Central memory CD8-positive, alpha-beta T cell (primary cell): Measurements from ENCODE around the gene TTC21A.
A peak's percentile ranks its signal among the peaks of the same experiment; 100 is the strongest.

Experiments used
- ATAC-seq: fragments of 150-1000 bp; cut with Tn5 transposase; replicated peaks from 2 replicates; pipeline ENCODE4 v1.10.0; 2022; ENCODE audit warnings: mild to moderate bottlenecking, moderate FRiP score, moderate number of reproducible peaks; ENCODE audit not compliant: poor library complexity, severe bottlenecking; ENCODE audit errors: extremely low read depth
- DNase-seq, 2 donors: peaks; one replicate each; pipeline ENCODE4 v3.0.0; 2021; ENCODE audit warnings: low spot score in 2 of 2
- H3K27ac Mint-ChIP-seq: one replicate; pipeline ENCODE4 v1.8.0; 2022; ENCODE audit warnings: low read depth, mild to moderate bottlenecking, moderate library complexity, mixed read lengths
- H3K27me3 Mint-ChIP-seq: one replicate; pipeline ENCODE4 v1.8.0; 2022; ENCODE audit warnings: mixed read lengths
- H3K36me3 Mint-ChIP-seq: one replicate; pipeline ENCODE4 v1.8.0; 2022; ENCODE audit warnings: mild to moderate bottlenecking, moderate library complexity, mixed read lengths; ENCODE audit not compliant: insufficient read depth
- H3K4me1 Mint-ChIP-seq: one replicate; pipeline ENCODE4 v1.8.0; 2022; ENCODE audit warnings: mixed read lengths
- H3K4me3 Mint-ChIP-seq: one replicate; pipeline ENCODE4 v1.8.0; 2022; ENCODE audit warnings: mild to moderate bottlenecking, moderate library complexity, mixed read lengths
- H3K9me3 Mint-ChIP-seq: one replicate; pipeline ENCODE4 v1.8.0; 2022; ENCODE audit warnings: mixed read lengths

The TTC21A gene

DNA sequence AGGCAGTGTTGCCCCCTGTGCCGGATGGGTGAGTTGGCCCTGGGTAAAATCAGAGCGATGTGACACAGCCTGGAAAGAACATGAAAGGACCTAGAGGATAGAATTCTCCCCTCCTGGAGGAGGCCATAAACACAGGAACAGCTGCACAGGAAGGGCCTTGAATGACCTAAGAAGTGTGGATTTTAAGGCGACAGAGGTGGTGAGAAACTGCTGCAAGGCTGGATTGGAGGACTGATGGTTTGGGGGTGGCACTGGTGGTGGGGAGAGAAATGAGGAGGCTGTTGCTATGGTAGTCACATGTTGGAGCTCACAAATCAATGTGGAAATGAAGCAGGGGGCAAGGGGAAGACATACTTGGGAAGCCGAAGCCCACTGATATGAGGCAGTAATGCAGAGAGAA, 71.1 kb downstream of the TTC21A start:
- Mint-ChIP-seq H3K36me3 (peaks cover 2% of the 10 kb centered on the region), H3K4me1 (peaks cover 32% of the 10 kb centered on the region), H3K9me3 (no peaks in the 10 kb centered on the region), H3K27me3 (no peaks in the 10 kb centered on the region), H3K4me3 (peak overlapping the region; percentile 56), H3K27ac (peak overlapping the region; percentile 29)
- no peak for DNase-seq
- ATAC-seq, result no peak

DNA sequence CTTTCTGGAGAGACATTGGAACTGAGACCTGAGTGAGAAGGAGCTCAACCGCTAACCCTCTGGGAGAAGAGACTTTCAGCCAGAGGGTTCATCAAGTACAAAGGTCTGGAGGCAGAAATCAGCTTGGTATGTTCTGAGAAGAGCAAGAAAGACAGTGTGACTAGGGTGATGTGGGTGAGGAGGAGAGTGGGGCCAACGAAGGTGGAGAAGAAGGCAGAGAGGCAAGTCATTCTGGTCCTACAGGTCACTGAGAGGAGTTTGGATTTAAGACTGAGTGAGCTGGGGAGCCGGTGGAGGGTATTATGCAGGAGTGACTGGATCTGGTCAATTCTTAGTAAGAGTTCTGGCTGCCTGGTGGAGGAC, 72.7 kb downstream of the TTC21A start:
- Mint-ChIP-seq H3K4me1 (peaks cover 32% of the 10 kb centered on the region), H3K27ac (peak overlapping the region; percentile 86), H3K4me3 (peak overlapping the region; percentile 73), H3K9me3 (no peaks in the 10 kb centered on the region), H3K27me3 (no peaks in the 10 kb centered on the region), H3K36me3 (peaks cover 2% of the 10 kb centered on the region)
- no peak for DNase-seq
- ATAC-seq, result no peak

DNA sequence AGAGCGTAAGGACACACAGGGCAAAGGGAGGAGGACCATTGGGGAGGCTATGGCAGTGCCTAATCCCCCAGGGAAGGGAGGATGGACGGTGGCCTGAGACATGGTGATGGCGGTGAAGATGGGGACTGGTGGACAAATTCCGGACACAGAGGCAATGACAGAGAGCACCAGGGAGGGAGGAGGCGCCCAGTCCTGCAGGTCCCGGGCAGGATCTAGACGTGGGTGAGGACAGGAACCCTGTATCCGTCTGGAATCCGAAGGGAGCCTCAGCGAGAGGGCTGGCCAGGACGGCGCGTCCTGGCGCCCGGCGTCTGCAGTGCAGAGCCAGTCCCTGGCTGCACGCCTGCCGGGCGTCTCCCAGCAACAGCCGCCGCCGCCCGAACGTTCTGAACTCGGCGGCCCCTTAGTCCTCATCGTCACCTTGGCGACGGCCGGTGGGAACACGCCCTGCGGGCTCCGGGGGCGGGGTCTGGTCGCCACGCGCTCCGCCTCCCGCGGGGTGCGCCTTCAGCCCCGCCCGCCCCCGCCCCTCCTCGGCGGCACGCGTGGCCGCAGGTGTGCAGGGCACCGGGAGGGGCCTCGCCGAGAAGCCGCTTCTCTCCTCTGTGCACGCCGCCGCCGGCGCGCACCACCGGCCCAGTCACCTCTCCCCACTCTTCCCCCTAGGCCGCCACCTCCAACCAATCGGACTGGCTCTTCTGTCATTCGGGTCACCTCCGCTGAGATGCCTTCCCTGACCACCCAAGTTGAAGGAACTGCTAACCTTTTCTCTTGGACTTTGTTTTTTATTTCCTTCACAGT, 73.3 kb downstream of the TTC21A start:
- Mint-ChIP-seq H3K9me3 (no peaks in the 10 kb centered on the region), H3K4me3 (peak overlapping the region; percentile 73), H3K27me3 (no peaks in the 10 kb centered on the region), H3K27ac (peak overlapping the region; percentile 86), H3K36me3 (peaks cover 2% of the 10 kb centered on the region), H3K4me1 (peaks cover 32% of the 10 kb centered on the region)
- ATAC-seq, result peak; percentile 88
- DNase-seq, result peak; percentile 83 to 84

DNA sequence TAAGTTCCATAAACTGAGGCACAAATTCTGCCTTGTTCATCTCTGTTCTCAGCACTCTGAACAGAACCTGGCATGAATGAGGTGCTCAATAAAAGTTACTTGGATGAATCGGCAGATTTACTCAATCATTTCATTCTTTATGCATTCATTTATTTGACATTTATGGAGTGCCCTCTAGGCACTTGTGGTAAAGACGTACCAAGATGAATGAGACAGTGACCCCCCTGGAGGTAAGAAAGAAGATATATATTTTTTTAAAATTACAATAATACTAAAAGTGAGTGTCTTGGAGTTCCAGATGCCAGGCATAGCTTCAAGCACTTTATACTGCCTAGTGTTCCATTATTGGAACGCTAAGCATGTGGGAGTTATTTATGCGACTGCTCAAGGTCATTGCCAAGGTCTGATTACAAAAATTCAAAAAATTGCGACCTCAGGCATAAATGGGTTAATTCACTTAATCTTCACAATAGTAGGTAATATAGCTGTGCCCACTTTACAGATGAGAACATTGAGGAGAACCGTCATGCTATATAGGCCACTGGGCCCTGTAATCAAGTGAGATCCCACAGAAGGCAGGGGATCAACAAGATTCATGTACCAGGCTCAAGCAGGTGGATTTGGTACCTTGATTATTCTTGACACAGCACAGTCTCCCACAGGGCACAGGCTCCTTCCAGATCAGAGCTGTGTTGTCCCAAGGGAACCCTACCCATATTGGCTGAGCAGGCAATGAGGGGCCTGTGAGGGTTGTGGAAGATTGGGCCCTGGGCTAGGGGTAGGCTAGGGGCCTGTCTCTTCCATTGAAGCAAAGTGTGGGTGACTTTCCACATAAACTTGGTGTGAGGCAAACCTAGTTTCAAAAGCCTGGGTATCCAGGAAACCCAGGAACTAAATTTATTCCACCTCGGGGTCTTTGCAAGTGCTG, 74.2 kb downstream of the TTC21A start:
- Mint-ChIP-seq H3K9me3 (no peaks in the 10 kb centered on the region), H3K4me1 (peaks cover 32% of the 10 kb centered on the region), H3K36me3 (no peaks in the 10 kb centered on the region), H3K27ac (peak overlapping the region; percentile 86), H3K4me3 (peak overlapping the region; percentile 73), H3K27me3 (no peaks in the 10 kb centered on the region)
- DNase-seq (no peak), ATAC-seq (no peak)

GRCh38 chr3:39183211-39184080, 76.0 kb downstream of the TTC21A start:
- no peak for ATAC-seq
- Mint-ChIP-seq H3K4me3 (no peak overlapping the region), H3K4me1 (peaks cover 24% of the 10 kb centered on the region), H3K36me3 (no peaks in the 10 kb centered on the region), H3K9me3 (no peaks in the 10 kb centered on the region), H3K27me3 (no peaks in the 10 kb centered on the region), H3K27ac (no peak overlapping the region)
- DNase-seq, result no peak

DNA sequence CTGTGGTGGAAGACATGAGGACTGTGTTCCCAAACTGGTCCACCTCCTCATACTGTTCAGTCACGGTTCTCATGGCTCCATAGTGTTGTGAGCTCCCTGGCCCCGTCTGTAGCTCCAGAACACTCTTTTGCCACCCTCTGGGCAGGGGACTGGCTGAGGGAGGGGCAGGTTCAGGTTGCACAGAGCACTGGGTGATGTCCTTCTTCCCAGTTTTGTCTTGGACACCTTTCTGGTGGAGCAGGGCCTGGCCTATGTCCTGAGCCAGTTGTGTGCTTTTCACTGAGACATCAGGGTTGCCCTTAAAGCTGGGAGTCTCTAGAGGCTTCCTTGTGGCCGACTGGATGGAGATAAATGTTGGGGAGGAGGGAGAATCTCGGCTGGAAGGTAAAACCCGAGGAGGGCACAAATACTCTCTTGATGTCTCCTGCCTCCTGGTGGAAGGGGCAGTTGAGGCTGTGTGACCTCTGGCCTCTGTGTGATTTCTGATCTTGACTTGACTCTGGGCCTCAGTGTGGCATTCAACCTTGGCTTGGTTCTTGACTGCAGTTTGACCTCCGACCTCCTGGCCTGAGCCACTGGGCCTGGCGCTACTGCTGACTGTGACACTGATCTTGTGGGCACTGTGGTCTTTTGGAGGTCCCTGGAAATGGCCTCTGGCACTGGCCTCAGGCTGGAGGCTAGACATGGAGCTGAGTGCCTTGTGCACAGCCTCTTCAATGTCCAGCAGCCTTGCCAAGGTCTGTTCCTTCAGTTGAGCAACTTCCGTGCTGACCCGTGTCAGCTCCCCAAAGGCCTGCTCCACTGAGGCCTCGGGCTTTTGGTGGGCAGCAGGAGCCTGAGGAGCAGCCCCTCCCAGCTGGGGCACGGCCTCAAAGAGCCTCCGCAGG, 76.8 kb downstream of the TTC21A start:
- no peak overlapping the region for H3K27ac Mint-ChIP-seq
- no peak for DNase-seq
- H3K4me3 Mint-ChIP-seq, result no peak overlapping the region
- H3K4me1 Mint-ChIP-seq, result peaks cover 18% of the 10 kb centered on the region
- no peaks in the 10 kb centered on the region for H3K27me3 Mint-ChIP-seq
- no peaks in the 10 kb centered on the region for H3K9me3 Mint-ChIP-seq
- H3K36me3 Mint-ChIP-seq, result no peaks in the 10 kb centered on the region
- no peak for ATAC-seq

- Mint-ChIP-seq H3K36me3 (no peaks in the 10 kb centered on the region), H3K9me3 (no peaks in the 10 kb centered on the region), H3K4me1 (peaks cover 20% of the 10 kb centered on the region), H3K27ac (no peak overlapping the region), H3K27me3 (no peaks in the 10 kb centered on the region), H3K4me3 (no peak overlapping the region)
- ATAC-seq (no peak), DNase-seq (no peak)
These were observed 77.4 kb downstream of the TTC21A start for GRCh38 chr3:39184968-39185285.

- Mint-ChIP-seq H3K4me1 (peaks cover 20% of the 10 kb centered on the region), H3K9me3 (no peaks in the 10 kb centered on the region), H3K27ac (no peak overlapping the region), H3K36me3 (no peaks in the 10 kb centered on the region), H3K4me3 (no peak overlapping the region), H3K27me3 (no peaks in the 10 kb centered on the region)
- ATAC-seq (no peak), DNase-seq (no peak)
These were observed 78.0 kb downstream of the TTC21A start for GRCh38 chr3:39185326-39185958.

- Mint-ChIP-seq H3K4me3 (no peak overlapping the region), H3K36me3 (no peaks in the 10 kb centered on the region), H3K4me1 (peaks cover 18% of the 10 kb centered on the region), H3K27me3 (no peaks in the 10 kb centered on the region), H3K9me3 (no peaks in the 10 kb centered on the region), H3K27ac (no peak overlapping the region)
- DNase-seq, result no peak
- ATAC-seq, result no peak
These were observed 78.6 kb downstream of the TTC21A start for GRCh38 chr3:39185959-39186691.

DNA sequence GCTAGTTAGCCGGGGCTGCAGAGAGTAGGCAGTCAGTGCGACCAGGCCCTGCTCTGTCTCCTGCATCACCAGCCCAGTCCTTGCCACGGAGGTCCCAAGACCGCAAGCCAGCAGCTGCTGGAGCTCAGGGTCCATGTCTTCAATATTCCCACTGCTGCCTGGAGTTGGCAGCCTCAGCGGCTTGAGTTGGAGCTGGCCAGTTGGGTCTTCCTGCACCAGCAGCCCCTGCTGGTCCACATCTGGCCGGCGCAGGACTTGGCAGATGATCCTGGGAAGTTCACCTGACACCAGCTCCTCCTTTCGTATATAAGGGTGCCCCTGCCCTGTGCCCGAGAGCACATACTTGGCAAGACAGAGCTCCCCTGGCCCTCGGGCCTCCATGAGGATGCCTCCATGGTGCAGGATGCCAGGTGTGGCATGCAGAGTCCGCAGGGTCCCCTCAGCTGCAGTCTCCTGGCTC, 79.2 kb downstream of the TTC21A start:
- no peaks in the 10 kb centered on the region for H3K9me3 Mint-ChIP-seq
- H3K4me1 Mint-ChIP-seq, result peaks cover 14% of the 10 kb centered on the region
- ATAC-seq (no peak), DNase-seq (no peak)
- no peaks in the 10 kb centered on the region for H3K36me3 Mint-ChIP-seq
- no peak overlapping the region for H3K4me3 Mint-ChIP-seq
- no peak overlapping the region for H3K27ac Mint-ChIP-seq
- no peaks in the 10 kb centered on the region for H3K27me3 Mint-ChIP-seq
